ENCODE measurements around the gene CDC42SE2.

DNA sequence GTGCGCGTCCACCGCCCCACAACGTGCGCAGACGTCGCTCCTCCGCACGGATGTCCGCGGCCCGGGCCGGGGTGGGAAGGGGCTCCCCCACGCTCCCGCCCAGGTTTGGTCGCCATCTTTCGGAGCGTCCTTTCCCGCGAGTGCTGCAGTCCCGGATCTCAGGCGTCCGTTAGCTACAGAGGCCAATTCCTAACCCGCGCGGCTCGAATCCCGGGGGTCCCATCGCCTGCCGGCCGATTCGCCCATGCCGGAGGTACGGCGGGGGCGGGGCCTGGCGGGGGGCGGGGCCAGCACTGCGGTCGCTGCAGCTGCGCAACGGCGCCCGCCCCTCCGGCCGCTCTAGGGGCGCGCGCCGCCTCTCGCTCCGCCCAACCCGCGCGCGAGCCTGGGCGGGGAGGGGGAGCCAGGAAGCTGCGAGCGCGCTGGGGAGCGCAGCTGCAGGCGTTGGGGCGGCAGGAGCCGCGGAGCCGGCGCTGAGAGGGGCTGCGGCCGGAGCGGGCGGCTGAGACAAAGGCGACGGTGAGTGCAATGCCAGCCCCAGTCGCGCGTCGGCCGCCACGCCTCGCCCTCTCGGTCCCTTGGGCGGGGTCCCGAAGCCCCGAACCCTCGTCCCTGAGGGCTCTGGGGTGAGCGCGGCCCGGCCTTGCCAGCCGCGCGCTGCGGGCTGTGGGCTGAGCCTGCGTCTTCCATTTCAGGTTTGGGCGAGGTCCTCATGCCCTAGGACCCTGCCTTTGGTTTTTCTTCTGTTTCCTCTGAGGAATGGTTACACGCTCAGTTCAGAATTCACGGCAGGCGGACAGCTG lies at the start of gene CDC42SE2:
- TF ChIP-seq TAF1 (IDR thresholded peaks at IDR 0.05; ENCODE audit: low read depth, low read length) (peak; percentile 54; the same call in 1 of the 2 replicates), POLR2AphosphoS5 (IDR thresholded peaks at IDR 0.05; ENCODE audit: low read depth, low read length) (peak; percentile 94), POLR2A (IDR thresholded peaks at IDR 0.05; ENCODE audit: low read depth, low read length) (peak; percentile 88), POU2F2 (IDR thresholded peaks at IDR 0.05; ENCODE audit: low read depth, low read length) (peak; percentile 86)
